ENCODE results near the gene KDF1.
A peak's percentile ranks its signal among the peaks of the same experiment; 100 is the strongest.
"Not testable (repeated sequence)": the region's sequence is repeated elsewhere in the genome, so short reads cannot be mapped to it uniquely, and the experiment has no call there.

KDF1 gene

GRCh38 chr1:26994020-26994786 is 33.9 kb upstream of the KDF1 start:
- DNase-seq = no peak

GRCh38 chr1:26993237-26994019 is 33.2 kb upstream of the KDF1 start, which contains the start of gene TRNP1:
TSS of gene TRNP1 (plus strand) at chr1:26993692. CDS start at chr1:26993787, 95 bp downstream.
- DNase-seq = peak; percentile 76

DNA sequence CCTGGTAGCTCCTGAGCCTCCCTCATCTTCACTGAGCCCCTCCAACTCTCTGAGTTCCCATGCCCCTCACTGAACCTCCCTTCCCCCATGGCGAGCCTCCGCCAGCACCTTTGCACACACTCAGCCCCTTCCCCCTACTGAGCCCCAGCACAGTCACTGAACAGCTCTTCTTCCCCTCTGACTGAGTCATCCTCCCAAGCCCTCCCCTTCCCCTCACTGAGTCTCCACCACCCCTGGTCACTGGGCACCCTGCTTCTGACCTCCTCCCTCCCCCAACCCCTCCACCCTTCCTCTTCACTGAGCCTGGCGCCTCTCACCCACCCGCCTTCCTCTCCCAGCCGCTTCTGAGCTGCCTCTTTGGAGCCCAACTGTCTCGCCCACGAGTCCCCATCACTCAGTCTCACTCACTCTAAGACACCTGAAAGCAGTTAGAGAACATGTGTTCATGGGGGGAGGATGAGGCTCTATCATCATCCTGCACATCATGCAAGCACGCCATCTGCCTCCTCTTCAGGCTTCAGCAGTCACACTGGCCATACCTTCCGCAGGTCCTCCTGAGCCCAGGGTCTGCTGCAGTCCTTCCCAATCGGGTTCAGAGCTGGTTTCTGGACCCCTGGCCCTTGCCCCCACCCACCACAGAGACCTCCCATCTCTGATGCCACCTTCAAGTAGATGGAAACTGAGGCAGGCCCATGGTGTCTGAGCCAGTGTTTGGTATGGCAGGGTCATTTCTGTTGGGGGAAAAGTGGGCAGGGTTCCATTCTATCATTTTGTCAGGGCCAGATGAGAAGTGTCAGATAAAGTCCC is 31.2 kb upstream of the KDF1 start:
- DNase-seq = no peak

DNA sequence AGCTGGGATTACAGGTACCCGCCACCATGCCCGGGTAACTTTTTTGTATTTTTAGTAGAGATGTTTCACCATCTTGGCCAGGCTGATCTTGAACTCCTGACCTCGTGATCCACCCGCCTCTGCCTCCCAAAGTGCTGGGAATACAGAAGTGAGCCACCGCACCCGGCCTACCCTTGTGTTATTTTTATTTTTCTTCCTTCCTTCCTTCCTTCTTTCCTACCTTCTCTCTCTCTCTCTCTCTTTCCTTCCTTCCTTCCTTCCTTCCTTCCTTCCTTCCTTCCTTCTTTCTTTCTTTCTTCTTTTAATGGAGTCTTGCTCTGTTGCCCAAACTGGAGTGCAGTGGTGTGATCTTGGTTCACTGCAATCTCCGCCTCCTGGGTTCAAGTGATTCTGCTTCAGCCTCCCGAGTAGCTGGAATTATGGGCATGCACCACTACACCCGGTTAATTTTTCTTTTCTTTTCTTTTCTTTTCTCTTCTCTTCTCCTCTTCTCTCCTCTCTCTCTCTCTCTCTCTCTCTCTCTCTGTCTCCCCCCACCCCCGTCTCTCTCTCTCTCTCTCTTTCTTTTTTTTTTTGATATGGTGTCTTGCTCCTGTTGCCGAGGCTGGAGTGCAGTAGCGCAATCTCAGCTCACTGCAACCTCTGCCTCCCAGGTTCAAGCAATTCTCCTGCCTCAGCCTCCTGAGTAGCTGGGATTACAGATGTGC is 29.3 kb upstream of the KDF1 start:
- not testable (repeated sequence) for DNase-seq

- DNase-seq = no peak
These were observed 26.4 kb upstream of the KDF1 start for GRCh38 chr1:26986658-26987057.

GRCh38 chr1:26984291-26984690 is 24.0 kb upstream of the KDF1 start:
- DNase-seq = no peak

GRCh38 chr1:26983863-26984262 is 23.6 kb upstream of the KDF1 start:
- DNase-seq = no peak

DNA sequence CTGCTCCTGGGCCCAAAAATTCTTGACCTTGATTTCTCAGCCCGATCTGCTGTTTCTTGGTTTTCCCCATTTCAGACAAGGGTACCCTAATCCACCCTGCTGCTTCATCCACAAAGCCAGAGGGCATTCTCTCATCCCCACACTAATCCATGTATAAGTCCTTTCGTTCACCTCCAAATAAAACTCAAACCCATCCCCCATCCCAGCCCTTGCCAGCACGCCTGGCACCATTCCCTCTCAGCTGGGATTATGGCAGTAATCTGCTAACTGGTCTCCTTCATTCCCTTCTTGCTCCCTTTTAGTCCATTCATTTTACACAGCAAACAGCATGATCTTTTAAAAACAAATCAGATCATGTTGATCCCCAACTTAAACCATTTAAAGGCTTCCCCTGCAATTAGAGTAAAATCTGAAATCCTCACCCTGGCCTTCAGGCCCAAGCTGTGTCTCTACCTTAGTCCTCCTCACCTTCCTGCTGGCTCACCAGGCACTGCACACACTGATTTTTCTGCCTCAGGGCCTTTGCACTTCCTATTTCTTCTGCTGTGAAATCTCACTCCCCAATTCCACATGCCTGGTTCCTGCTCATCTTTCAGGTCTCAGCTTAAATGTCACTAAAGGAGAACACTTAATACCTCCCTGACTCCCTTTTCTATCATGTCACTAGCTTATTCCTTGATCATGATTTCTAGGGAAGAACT is 21.0 kb upstream of the KDF1 start:
- DNase-seq = no peak

- no peak for DNase-seq
These were observed 18.6 kb upstream of the KDF1 start for GRCh38 chr1:26978901-26979300.

DNA sequence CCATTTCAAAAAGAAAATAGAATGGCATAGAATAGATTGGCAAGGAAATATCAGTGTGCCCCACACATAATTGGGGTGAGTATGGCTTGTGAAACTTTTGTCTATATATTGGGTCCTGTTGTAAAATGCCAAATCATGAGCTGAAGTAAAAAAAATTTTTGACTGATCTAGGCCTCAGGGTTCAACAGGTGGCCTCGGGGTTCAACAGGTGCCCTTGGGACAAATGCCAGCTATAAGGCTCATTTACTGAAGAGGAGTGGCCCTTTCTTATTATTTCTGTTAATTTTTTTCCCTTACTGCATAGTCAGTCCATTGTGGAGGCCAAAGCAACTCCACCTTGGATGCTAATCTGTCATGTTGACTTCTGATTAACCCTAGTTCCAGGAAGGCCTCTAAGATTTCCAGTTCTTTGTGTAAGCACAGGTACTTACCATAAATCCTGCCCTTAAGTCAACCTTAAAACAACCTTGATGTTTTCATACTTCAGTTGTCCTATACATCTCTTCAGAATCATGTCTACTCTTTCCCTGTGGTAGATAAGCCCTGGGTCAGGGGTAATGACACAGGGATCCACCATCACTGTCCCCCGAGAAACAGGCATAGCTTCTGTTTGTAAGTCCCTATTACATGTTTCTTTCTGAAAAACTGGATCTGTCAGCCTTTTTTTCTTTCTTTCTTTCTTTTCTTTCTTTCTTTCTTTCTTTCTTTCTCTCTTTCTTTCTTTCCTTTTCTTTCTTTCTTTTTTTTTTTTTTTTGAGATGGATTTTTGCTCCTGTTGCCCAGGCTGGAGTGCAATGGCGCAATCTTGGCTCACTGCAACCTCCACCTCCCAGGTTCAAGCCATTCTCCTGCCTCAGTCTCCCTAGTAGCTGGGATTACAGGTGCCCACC is 16.6 kb upstream of the KDF1 start:
- DNase-seq = no peak

- DNase-seq = no peak
These were observed 12.6 kb upstream of the KDF1 start for GRCh38 chr1:26972821-26973220.

GRCh38 chr1:26972390-26972789 is 12.1 kb upstream of the KDF1 start:
- no peak for DNase-seq

- no peak for DNase-seq
These were observed 11.3 kb upstream of the KDF1 start for GRCh38 chr1:26971590-26971989.

DNA sequence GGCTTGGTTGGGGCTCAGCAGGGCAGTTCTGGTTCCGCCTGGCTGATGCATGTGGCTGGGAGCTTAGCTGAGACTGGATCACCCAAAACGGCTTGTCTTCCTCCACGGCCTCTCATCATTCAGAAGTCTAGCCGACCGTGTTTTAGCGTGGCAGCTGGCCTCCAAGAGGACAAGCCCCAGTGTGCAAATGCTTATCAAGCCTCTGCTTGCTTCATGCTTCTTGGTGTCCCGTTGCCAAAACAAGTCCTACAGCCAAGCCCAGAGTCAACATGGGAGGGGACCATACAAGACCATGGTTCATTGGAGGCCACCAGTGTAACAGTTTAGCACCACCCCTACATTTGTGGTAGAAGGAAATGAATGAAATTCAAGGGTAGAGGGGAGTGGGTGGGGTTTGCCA is 10.5 kb upstream of the KDF1 start:
- DNase-seq = no peak

- no peak for DNase-seq
These were observed 5.4 kb upstream of the KDF1 start for GRCh38 chr1:26965628-26966027.

- no peak for DNase-seq
These were observed 4.9 kb upstream of the KDF1 start for GRCh38 chr1:26965213-26965612.

- no peak for DNase-seq
These were observed 1.6 kb upstream of the KDF1 start for GRCh38 chr1:26961826-26962225.

- DNase-seq = no peak
These were observed 328 bp upstream of the KDF1 start for GRCh38 chr1:26960625-26960966.

GRCh38 chr1:26959270-26959669 is 998 bp downstream of the KDF1 start:
- no peak for DNase-seq

- no peak for DNase-seq
These were observed 3.0 kb downstream of the KDF1 start for GRCh38 chr1:26957306-26957705.

DNA sequence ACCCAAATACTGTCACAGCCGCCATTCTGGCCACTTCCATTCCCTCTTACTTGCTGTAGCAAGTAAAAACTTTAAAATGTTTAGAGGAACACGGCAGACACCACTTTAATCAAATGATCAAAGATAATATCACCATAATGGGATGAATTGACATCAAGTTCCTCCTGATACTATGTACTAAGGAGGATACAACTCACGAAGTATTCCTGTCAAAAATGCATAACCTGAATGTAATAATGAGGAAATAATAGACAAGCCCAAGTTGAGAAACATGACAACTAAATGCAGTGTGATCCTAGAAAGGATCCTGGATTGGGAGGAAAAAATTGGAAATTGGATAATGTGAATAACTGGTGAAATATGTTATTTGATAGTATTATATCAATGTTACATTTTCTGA is 3.9 kb downstream of the KDF1 start:
- DNase-seq = no peak
